H9 (cell line): ENCODE measurements around the gene THSD4. TPM values are rescaled to one million over a fixed set of nuclear protein-coding genes. Genes with fewer than 3 reads are reported as not detected.

ENCODE experiments used
- DNase-seq: peaks from one replicate; pipeline ENCODE4 v3.0.0-alpha.2; 2017
- H2AFZ ChIP-seq: one replicate; pipeline ENCODE4 v1.6.1; 2013; ENCODE audit warnings: mild to moderate bottlenecking, low read length, control low read depth, moderate library complexity
- H2AK5ac ChIP-seq: 2 replicates; pipeline ENCODE4 v1.6.1; 2013; ENCODE audit warnings: low read length, control low read depth, mixed read lengths; ENCODE audit not compliant: insufficient read length
- H2BK120ac ChIP-seq: one replicate; pipeline ENCODE4 v1.6.1; 2013; ENCODE audit warnings: low read depth, mild to moderate bottlenecking, low read length, control low read depth, inconsistent platforms; ENCODE audit not compliant: poor library complexity, severe bottlenecking
- H2BK12ac ChIP-seq: 2 replicates; pipeline ENCODE4 v1.6.1; 2013; ENCODE audit warnings: low read length, control low read depth, mixed read lengths, low read depth; ENCODE audit not compliant: insufficient read length
- H2BK15ac ChIP-seq: 2 replicates; pipeline ENCODE4 v1.6.1; 2013; ENCODE audit warnings: low read depth, low read length, control low read depth
- H2BK20ac ChIP-seq: one replicate; pipeline ENCODE4 v1.6.1; 2013; ENCODE audit warnings: low read depth, mild to moderate bottlenecking, low read length, control low read depth, inconsistent platforms; ENCODE audit not compliant: poor library complexity, severe bottlenecking
- H2BK5ac ChIP-seq: 2 replicates; pipeline ENCODE4 v1.6.1; 2013; ENCODE audit warnings: low read length, control low read depth, mixed read lengths; ENCODE audit not compliant: insufficient read length
- H3K14ac ChIP-seq: 2 replicates; pipeline ENCODE4 v1.6.1; 2013; ENCODE audit warnings: low read length, control low read depth; ENCODE audit not compliant: insufficient read depth
- H3K18ac ChIP-seq: 2 replicates; pipeline ENCODE4 v1.6.1; 2013; ENCODE audit warnings: low read depth, mild to moderate bottlenecking, mixed read lengths, low read length, control low read depth; ENCODE audit not compliant: insufficient read length
- H3K23ac ChIP-seq: 2 replicates; pipeline ENCODE4 v1.6.1; 2013; ENCODE audit warnings: low read length, control low read depth, mixed read lengths, low read depth; ENCODE audit not compliant: insufficient read length
- H3K23me2 ChIP-seq: 2 replicates; pipeline ENCODE4 v1.6.1; 2013; ENCODE audit warnings: low read depth, mild to moderate bottlenecking, mixed read lengths, low read length, control low read depth; ENCODE audit not compliant: insufficient read length, poor library complexity, severe bottlenecking
- H3K27ac ChIP-seq: 2 replicates; pipeline ENCODE4 v1.5.1; 2013; ENCODE audit warnings: low read length, control low read depth, mixed read lengths, low read depth; ENCODE audit not compliant: insufficient read length
- H3K27me3 ChIP-seq: 2 replicates; pipeline ENCODE4 v1.6.1; 2013; ENCODE audit warnings: low read length, control low read depth, inconsistent platforms; ENCODE audit not compliant: insufficient read depth
- H3K4ac ChIP-seq: 2 replicates; pipeline ENCODE4 v1.6.1; 2013; ENCODE audit warnings: low read depth, mild to moderate bottlenecking, control low read depth, inconsistent platforms, low read length, moderate library complexity
- H3K4me1 ChIP-seq: 2 replicates; pipeline ENCODE4 v1.6.1; 2013; ENCODE audit warnings: low read length, control low read depth, inconsistent platforms; ENCODE audit not compliant: insufficient read depth
- H3K4me2 ChIP-seq: 2 replicates; pipeline ENCODE4 v1.6.1; 2013; ENCODE audit warnings: low read length, control low read depth, mixed read lengths; ENCODE audit not compliant: insufficient read length, insufficient read depth
- H3K56ac ChIP-seq: 2 replicates; pipeline ENCODE4 v1.6.1; 2013; ENCODE audit warnings: low read depth, mild to moderate bottlenecking, mixed read lengths, low read length, control low read depth; ENCODE audit not compliant: insufficient read length
- H3K79me1 ChIP-seq: 2 replicates; pipeline ENCODE4 v1.6.1; 2013; ENCODE audit warnings: low read depth, mild to moderate bottlenecking, moderate library complexity, low read length, control low read depth, inconsistent platforms; ENCODE audit not compliant: insufficient read depth, poor library complexity, severe bottlenecking
- H3K79me2 ChIP-seq: 2 replicates; pipeline ENCODE4 v1.6.1; 2013; ENCODE audit warnings: low read length, control low read depth, inconsistent platforms; ENCODE audit not compliant: insufficient read depth
- H3K9ac ChIP-seq: 2 replicates; pipeline ENCODE4 v1.6.1; 2013; ENCODE audit warnings: low read length, control low read depth, mixed read lengths; ENCODE audit not compliant: insufficient read length; ENCODE audit errors: extremely low read depth
- H3K9me3 ChIP-seq: one replicate; pipeline ENCODE4 v1.6.1; 2013; ENCODE audit warnings: low read depth, low read length, inconsistent platforms; ENCODE audit not compliant: control insufficient read depth
- H3T11ph ChIP-seq: one replicate; pipeline ENCODE4 v1.6.1; 2013; ENCODE audit warnings: mild to moderate bottlenecking, low read length, control low read depth, inconsistent platforms
- H4K20me1 ChIP-seq: one replicate; pipeline ENCODE4 v1.6.1; 2013; ENCODE audit not compliant: control insufficient read depth, insufficient read length, insufficient read depth
- H4K5ac ChIP-seq: 2 replicates; pipeline ENCODE4 v1.6.1; 2013; ENCODE audit warnings: low read depth, mild to moderate bottlenecking, mixed read lengths, low read length, control low read depth; ENCODE audit not compliant: insufficient read length
- H4K8ac ChIP-seq: replicated peaks from 2 replicates; pipeline ENCODE4 v1.6.1; 2013; ENCODE audit warnings: low read length, control low read depth, mixed read lengths, low read depth; ENCODE audit not compliant: insufficient read length
- H4K91ac ChIP-seq: 2 replicates; pipeline ENCODE4 v1.6.1; 2013; ENCODE audit warnings: low read depth, mild to moderate bottlenecking, moderate library complexity, mixed read lengths, low read length, control low read depth; ENCODE audit not compliant: insufficient read length
- H3K27ac Mint-ChIP-seq, 3 experiments: 2 replicates in 2 of 3; 3 replicates in 1 of 3; pipeline ENCODE4 v1.8.0; 2020 to 2021; ENCODE audit warnings: mixed read lengths in 3 of 3, mild to moderate bottlenecking in 1 of 3, moderate library complexity in 1 of 3
- H3K27me3 Mint-ChIP-seq: 2 replicates; pipeline ENCODE4 v1.8.0; 2021; ENCODE audit warnings: low read depth, mild to moderate bottlenecking, moderate library complexity, mixed read lengths
- H3K36me3 Mint-ChIP-seq, 3 experiments: 2 replicates in 2 of 3; 3 replicates in 1 of 3; pipeline ENCODE4 v1.8.0; 2020 to 2021; ENCODE audit warnings: low read depth in 3 of 3, mixed read lengths in 3 of 3; ENCODE audit not compliant: insufficient read depth in 1 of 3
- H3K4me1 Mint-ChIP-seq, 2 experiments: 2 replicates each; pipeline ENCODE4 v1.8.0; 2020; ENCODE audit warnings: mixed read lengths in 2 of 2
- H3K4me3 Mint-ChIP-seq, 2 experiments: 2 replicates in 1 of 2; 3 replicates in 1 of 2; pipeline ENCODE4 v1.8.0; 2020 to 2021; ENCODE audit warnings: mild to moderate bottlenecking in 2 of 2, mixed read lengths in 2 of 2, moderate library complexity in 1 of 2
- H3K9me3 Mint-ChIP-seq, 2 experiments: 2 replicates in 1 of 2; 3 replicates in 1 of 2; pipeline ENCODE4 v1.8.0; 2020; ENCODE audit warnings: mild to moderate bottlenecking in 2 of 2, mixed read lengths in 2 of 2, moderate library complexity in 1 of 2
- CTCF ChIP-seq: fragments of 200-600 bp; sonication (generic); conservative IDR thresholded peaks from 3 replicates; pipeline ENCODE4 v1.8.0; 2021; ENCODE audit warnings: antibody characterized with exemption, mild to moderate bottlenecking
- whole genome bisulfite sequencing: extraction: QIAGEN DNeasy Blood & Tissue Kit; methylation state at CpG from one replicate; pipeline ENCODE4 v1.1.7; 2013; ENCODE audit warnings: missing lambda C conversion rate, low lambda C conversion rate, mixed read lengths; ENCODE audit not compliant: insufficient read length; ENCODE audit errors: extremely low coverage; 5-methylcytosine and 5-hydroxymethylcytosine counted together
- total RNA-seq: library from RNA; stranded (reverse); gene quantifications from 2 replicates; pipeline ENCODE4 v1.2.1, GENCODE V29; 2021

THSD4 gene
- total RNA-seq, 1 experiment from 2014 or later, result 5.5 TPM

GRCh38 chr15:71612397-71612722 lies 497.1 kb downstream of the THSD4 start:
- Histone ChIP-seq H3K4me2 (no peak overlapping the region), H3K27ac (no peak overlapping the region), H3K4me1 (peaks cover 12% of the 10 kb centered on the region), H3K4ac (no peak overlapping the region), H4K5ac (no peak overlapping the region), H3K9me3 (no peaks in the 10 kb centered on the region), H2BK20ac (no peak overlapping the region), H2AFZ (no peak overlapping the region), H3K79me2 (no peaks in the 10 kb centered on the region), H2BK12ac (no peak overlapping the region), H3K23ac (no peak overlapping the region), H2BK5ac (no peak overlapping the region), H4K8ac (no peak overlapping the region), H4K20me1 (no peaks in the 10 kb centered on the region), H3K79me1 (no peaks in the 10 kb centered on the region), H3K27me3 (no peaks in the 10 kb centered on the region), H2BK15ac (no peak overlapping the region), H3K14ac (no peak overlapping the region), H3K9ac (no peak overlapping the region), H3T11ph (no peak overlapping the region), H2AK5ac (no peak overlapping the region), H2BK120ac (no peak overlapping the region), H3K23me2 (no peaks in the 10 kb centered on the region), H3K56ac (no peak overlapping the region), H3K18ac (no peak overlapping the region), H4K91ac (no peak overlapping the region)
- peak overlapping the region; percentile 83 to 98 (median 92); a peak in 6 of 7 replicates for H3K27ac Mint-ChIP-seq
- no peaks in the 10 kb centered on the region for H3K9me3 Mint-ChIP-seq
- peak overlapping the region in 1 of 2 experiments; percentile 52; a peak in 1 of 5 replicates for H3K4me3 Mint-ChIP-seq
- no CpG with 5 or more reads among the region's 1 CpG for WGBS
- no peak for DNase-seq
- TF ChIP-seq CTCF, result no peak
- H3K36me3 Mint-ChIP-seq, result peaks cover 0 to 10% (median 2%) of the 10 kb centered on the region in 3 experiments; a peak in 3 of 7 replicates
- no peaks in the 10 kb centered on the region for H3K27me3 Mint-ChIP-seq
- H3K4me1 Mint-ChIP-seq, result peaks cover 58 to 67% of the 10 kb centered on the region in 2 experiments
